HG02623 (cell line): ENCODE data around the gene TEK.
"Not testable (repeated sequence)": the region's sequence is repeated elsewhere in the genome, so short reads cannot be mapped to it uniquely, and the experiment has no call there.

Experiments
- ATAC-seq: cut with Tn5 transposase; IDR thresholded peaks from one replicate; pipeline ENCODE4 v1.9.1; 2021; ENCODE audit warnings: moderate library complexity; ENCODE audit not compliant: unreplicated experiment

TEK gene

DNA sequence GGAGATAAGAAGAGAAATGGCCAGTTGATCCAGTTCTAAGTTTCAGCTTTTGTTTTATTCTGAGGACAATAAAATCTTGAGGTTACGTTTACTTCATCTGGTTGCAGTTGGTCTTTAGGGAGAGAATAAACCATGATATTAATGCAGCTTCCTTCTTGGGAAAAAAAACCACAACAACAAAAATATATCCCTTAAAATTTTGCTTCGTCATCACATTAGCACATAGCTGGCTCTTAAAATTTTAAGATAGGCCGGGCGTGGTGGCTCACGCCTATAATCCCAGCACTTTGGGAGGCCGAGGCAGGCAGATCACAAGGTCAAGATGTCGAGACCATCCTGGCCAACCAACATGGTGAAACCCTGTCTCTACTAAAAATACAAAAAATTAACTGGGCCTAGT is 101.6 kb downstream of the TEK start:
- ATAC-seq: no peak

DNA sequence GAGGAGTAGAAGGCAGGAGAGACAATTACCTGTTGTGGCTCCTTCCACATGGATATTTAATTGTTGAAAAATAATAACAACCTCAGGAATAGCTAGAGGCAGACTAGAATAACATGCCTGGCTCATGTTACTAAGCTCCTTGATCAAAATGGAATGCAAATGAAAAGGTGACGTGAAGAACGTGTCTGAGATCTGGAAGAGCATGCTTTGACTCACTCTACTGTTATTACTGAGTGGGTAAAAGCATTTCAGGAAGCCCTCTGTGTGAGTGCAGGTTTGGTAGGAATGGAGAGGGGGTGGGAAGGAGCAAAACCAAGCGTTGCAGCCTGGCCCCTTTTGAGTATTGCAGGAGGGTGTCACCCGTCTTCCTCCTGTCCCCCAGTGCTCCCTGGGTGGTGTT is 103.2 kb downstream of the TEK start:
- ATAC-seq: no peak

DNA sequence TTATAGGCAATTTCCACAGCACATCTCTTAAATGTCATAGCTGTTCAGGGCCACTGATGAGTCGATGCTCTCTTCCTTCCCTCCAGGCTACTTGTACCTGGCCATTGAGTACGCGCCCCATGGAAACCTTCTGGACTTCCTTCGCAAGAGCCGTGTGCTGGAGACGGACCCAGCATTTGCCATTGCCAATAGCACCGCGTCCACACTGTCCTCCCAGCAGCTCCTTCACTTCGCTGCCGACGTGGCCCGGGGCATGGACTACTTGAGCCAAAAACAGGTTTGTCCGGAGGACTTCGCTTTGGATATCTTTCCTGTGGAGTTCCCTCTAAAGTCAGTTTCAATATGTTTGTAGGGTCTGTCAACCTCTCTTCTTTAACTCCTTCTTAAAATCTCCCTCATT is 103.6 kb downstream of the TEK start:
- ATAC-seq: no peak

DNA sequence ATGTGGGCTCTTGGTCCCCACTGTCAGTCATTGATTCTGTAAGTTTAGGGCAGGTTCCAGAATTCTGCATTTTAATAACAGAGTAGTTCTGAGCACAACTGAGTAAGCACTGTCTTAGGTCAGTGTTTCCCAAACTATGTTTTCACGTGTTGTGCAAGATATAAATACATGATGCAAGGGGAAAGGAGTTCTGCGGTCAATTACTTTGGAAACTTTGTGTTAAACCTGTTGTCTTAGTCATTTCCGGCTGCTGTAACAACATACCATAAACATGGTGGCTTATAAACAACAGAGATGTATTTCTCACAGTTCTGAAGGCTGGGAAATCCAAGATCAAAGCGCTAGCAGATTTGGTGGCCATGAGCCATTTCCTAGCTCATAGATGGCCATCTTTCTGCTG is 118.2 kb downstream of the TEK start:
- ATAC-seq: no peak

DNA sequence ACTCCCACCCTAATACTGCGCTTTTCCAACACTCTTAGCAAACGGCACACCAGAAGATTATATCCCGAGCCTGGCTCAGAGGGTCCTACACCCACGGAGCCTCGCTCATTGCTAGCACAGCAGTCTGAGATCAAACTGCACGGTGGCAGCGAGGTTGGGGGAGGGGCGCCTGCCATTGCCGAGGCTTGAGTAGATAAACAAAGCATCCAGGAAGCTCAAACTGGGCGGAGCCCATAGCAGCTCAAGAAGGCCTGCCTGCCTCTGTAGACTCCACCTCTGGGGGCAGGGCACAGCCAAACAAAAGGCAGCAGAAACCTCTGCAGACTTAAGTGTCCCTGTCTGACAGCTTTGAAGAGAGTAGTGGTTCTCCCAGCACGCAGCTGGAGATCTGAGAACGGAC is 130.6 kb downstream of the TEK start:
- not testable (repeated sequence) for ATAC-seq

DNA sequence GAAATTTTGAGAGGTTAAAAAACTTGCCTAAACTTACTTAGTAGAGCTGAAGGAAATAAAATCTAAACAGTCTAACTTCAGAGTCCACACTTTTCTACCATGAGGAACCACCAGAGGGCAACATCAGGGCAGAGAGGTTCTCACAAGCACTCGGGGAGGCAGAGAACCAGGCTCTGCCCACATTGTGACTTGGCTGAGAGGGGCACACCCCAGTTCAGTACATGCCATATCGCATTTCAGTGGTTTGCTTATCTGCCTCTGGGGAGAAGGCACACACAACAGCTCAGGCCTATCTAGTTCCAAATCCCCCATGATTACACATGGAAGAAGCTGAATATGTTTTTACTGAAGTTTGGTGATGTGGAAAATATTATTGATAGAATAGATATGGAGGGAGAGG is 138.7 kb downstream of the TEK start:
- peak; percentile 94 for ATAC-seq

DNA sequence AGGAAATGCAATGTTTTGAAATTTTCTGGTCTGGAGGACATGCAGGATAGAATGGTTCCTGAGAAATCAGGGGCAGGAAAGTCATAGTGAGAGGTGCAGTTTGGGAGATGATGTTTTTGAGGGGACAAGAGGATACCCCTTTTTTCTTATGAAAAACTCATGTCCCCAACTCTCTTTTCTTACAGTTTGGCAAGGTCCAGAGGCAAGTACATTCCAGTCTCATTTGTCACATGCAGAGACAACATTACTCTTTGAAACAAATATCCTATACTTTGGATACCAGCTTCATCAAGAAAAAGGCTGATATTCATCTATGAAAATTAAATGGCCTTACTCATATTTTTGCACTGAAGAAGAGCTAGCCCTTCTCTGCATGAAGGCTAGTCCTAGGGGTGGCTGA is 139.7 kb downstream of the TEK start:
- ATAC-seq: no peak

DNA sequence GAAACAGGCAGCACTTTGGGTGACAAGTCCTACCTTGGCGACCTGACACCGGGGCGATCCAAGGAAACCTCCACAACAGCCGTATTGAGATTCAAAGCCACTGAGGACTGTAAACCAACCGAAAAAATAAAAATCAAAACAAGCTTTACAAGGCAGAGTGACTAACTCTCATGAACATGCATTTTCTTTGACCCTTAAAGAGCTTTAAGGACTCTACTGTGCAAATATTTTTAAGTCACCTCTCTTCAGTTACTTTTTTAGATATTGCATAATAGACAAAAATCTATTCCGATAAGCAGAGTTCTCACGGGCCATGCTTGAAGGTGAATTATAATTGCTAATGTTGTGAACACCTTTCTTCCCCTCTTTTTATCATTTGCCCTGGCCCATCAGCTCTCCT is 149.6 kb downstream of the TEK start:
- no peak for ATAC-seq

DNA sequence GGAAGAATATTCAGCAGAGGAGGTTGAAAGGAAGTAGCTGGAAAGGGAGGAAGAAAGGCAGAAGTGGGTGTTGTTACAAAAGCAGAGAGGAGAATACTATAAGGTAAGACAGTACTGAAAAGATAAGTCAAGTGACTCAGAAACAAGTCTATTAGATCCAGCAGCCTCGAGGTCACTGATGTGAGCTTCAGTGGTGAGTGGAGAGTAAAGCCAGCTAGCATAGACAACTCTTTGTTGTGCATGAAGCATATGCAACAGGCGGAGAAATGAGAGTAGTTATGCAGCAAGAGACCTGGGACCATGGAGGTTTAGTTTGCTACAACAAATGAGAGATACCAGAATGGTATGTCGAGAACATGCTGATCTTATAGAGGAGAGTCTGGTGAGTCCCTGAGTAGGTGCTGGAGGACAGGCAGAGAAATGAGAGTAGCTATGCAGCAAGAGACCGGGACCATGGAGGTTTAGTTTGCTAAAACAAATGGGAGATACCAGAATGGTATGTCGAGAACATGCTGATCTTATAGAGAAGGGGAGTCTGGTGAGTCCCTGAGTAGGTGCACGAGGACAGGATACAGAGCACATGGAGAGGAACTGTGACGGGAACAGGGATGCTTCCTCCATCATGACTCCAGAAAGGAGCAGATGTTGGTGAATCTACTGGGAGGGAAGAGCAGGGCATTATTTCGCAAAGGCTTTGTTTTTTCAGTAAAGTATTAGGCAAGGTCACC is 151.9 kb downstream of the TEK start:
- ATAC-seq: no peak

DNA sequence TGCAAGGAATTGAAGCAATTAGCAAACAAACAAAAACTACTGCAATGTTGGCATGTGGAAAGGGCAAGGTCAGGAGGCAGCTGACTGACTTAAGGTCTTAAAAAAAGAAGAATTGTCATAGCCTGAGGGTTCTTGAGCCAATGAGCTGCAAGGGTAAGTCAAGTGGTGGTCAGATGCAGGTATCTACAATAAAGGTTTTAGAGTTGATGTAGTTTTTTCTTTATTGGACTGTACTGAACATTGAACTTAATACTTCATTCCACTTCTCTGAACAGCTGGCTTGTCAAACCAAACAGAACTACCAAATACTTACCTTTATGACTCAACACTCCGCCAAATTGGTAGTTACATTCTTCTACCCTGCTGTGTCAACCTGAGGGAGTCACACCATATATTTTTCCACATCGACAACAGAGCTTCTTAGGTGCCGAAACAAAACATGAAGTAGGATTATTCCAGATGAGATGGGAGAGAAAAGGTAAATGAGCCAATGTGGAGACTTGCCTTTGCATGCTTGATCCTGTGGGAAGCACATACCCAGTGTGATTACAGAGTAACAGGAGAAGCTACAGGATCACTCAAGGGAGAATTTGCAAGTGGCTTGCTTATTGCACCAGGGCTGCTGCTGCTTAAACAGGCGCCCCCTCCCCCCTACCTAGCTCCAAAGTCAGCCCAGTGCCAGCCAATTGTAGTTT is 152.6 kb downstream of the TEK start:
- ATAC-seq: no peak

DNA sequence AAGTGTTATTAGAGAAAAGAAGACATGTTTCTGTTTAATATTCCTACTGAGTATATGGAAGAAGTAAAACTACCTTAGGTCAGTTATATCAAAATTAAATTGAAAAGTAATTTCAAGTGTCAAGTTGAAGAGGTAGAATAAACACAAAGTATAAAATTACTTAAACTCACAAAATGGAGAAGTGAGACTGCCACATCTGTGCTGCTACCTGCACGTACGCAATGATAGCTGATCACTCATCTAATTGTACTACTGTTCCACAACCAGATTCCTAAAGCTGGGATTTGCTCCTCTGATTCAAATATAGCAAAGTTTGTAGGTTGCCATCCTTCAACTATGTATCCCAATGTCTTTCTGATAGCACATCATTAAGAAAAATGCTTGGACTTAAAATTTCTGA is 163.1 kb downstream of the TEK start:
- no peak for ATAC-seq

DNA sequence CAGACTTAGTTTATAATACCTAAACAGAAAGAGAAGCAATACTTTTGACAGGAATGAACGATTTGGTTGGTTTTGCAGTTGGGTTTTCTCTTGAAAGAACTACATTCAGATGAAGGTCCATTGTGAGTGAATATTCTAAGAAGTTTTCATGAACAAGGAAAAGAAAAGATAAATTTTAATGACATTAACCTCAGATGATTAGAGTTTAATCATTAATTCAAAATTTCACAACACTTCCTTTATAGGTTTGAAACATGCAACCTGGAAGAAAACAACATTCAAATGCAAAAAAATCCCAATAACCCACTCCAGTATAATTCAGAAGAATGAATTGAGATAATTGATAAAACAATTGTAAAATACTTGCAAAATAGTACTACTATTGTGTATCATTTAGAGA is 164.2 kb downstream of the TEK start:
- ATAC-seq: no peak

DNA sequence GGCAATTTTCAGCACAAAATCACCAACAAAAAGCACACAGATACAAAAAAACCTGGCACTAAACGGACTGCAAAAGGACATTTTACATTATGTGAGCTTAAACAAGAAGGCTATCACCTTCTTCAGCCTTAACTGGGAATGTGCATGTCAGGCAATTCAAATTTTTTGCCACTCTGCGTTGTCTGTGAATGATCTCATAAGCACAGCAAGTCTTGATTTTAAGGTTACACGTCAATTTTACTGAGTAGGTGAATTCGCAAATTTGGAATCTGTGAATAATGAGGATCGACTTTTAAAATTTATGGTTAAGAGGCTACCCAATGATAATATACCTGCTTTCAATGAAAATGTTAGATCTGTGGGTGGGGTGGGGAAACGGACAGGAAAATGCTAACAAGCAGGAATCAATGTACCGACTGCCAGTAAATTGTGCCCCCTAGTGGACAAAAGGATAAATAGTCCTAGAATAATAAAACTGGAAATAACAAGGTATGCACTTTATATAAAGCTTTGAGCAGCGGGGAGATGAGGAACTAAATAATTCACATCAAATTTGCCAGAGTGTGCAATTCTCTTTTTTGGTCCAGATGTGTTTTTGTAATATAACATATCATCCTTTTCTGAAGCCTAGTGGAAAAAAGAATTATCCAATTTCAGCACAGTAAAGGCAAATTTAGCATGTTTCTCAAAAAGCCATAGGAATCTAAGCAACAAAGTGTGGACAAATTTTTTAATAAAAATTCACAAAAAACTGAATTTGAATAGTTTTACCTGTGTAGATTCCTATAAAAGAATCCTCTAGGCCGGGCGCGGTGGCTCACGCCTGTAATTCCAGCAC is 167.4 kb downstream of the TEK start:
- no peak for ATAC-seq

DNA sequence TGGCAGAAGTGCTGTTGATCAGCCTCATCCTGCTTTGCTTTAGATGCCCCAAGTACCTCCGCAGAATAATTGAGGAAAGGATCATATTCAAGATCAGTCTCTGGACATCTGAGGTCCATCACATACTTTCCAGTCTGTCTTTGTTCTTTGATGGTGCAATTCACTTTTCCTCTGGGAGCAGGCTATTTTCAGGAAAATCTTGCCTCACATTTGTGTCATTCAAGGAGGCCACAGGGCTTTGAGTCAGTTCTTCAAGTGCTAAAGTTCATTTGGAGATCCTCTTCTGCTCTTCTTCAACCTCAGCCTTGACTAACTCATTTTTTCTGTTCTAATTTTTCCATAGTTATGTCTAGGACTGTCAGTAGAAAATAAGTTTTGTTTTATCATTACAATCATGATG is 169.3 kb downstream of the TEK start:
- ATAC-seq: no peak

DNA sequence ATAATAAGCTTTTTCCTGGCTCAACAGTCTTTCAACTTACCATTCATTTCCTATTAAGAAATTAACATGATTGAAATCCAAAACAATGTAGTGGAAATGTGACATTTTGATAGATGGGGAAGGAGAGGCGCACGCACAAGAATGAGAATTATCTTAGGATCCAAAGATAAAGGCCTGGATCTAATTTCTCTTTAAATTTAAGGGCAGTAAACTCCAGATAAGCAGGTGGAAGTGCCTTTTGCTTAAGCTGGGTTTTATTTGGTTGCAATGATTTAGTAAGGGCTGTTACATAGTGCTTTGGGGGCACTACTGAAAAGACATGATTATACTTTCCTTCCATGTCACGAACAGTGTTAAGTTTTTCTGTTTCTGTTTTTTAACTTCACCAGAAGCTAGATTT is 170.6 kb downstream of the TEK start:
- ATAC-seq: no peak
